ENCODE measurements around the gene ALPK1.

DNA sequence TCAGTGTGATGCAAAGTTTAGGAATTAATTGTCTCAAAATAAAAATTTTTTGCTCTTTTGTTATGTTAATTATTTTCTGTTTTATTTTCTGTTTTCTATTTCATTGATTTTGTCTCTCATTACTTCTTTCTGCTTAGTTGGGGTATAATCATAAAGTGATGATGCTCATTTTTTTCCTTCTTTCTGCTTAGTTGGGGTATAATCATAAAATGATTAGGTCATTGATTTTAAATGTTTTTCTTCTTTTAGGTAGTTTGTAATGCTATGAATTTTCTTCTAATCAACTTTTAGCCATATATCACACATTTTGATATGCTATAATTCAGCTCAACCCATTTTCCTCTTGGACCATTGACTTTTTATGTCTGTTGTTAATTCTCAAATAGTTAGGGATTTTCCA lies 175.1 kb downstream of the ALPK1 start:
- TF ChIP-seq CTCF (IDR thresholded peaks at IDR 0.05) = no peak
- TF ChIP-seq EZH2 (IDR thresholded peaks at IDR 0.05; ENCODE audit: borderline replicate concordance, insufficient read depth, low read depth, low read length, poor library complexity, severe bottlenecking) = no peak
